Measurements from ENCODE around the gene SLC1A3.
"Not testable (repeated sequence)": the region's sequence is repeated elsewhere in the genome, so short reads cannot be mapped to it uniquely, and the experiment has no call there.

Gene SLC1A3

GRCh38 chr5:36584009-36584875 lies 22.2 kb upstream of the SLC1A3 start:
- DNase-seq (ENCODE audit: low read depth), result no peak
- TF ChIP-seq MYC (IDR thresholded peaks at IDR 0.05; ENCODE audit: low read depth, low read length) (no peak), CTCF (IDR thresholded peaks at IDR 0.05; ENCODE audit: low read depth, low read length) (no peak), POLR2A (IDR thresholded peaks at IDR 0.05; ENCODE audit: extremely low read depth, insufficient read length) (no peak)
- TF ChIP-seq, protein P1, sequence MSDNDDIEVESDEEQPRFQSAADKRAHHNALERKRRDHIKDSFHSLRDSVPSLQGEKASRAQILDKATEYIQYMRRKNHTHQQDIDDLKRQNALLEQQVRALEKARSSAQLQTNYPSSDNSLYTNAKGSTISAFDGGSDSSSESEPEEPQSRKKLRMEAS (IDR thresholded peaks at IDR 0.05; ENCODE audit: low read depth, low read length), result no peak

GRCh38 chr5:36585701-36586100 lies 20.7 kb upstream of the SLC1A3 start:
- TF ChIP-seq, protein P1 (IDR thresholded peaks at IDR 0.05; ENCODE audit: low read depth, low read length), result no peak
- TF ChIP-seq CTCF (IDR thresholded peaks at IDR 0.05; ENCODE audit: low read depth, low read length) (no peak), MYC (IDR thresholded peaks at IDR 0.05; ENCODE audit: low read depth, low read length) (no peak), POLR2A (IDR thresholded peaks at IDR 0.05; ENCODE audit: extremely low read depth, insufficient read length) (no peak)
- H3K4me3 ChIP-seq (ENCODE audit: low read depth, low read length), result no peak overlapping the region
- DNase-seq (ENCODE audit: low read depth), result peak; percentile 59

More at GRCh38 chr5:36584009-36584875, 22.2 kb upstream of the SLC1A3 start:
- no peak overlapping the region for H3K4me3 ChIP-seq (ENCODE audit: low read depth, low read length)

GRCh38 chr5:36587354-36587753 lies 19.1 kb upstream of the SLC1A3 start:
- TF ChIP-seq CTCF (IDR thresholded peaks at IDR 0.05; ENCODE audit: low read depth, low read length), result no peak
- TF ChIP-seq POLR2A (IDR thresholded peaks at IDR 0.05; ENCODE audit: extremely low read depth, insufficient read length), result no peak
- TF ChIP-seq MYC (IDR thresholded peaks at IDR 0.05; ENCODE audit: low read depth, low read length), result no peak
- TF ChIP-seq, protein P1 (IDR thresholded peaks at IDR 0.05; ENCODE audit: low read depth, low read length), result no peak
- no peak overlapping the region for H3K4me3 ChIP-seq (ENCODE audit: low read depth, low read length)
- no peak for DNase-seq (ENCODE audit: low read depth)

DNA sequence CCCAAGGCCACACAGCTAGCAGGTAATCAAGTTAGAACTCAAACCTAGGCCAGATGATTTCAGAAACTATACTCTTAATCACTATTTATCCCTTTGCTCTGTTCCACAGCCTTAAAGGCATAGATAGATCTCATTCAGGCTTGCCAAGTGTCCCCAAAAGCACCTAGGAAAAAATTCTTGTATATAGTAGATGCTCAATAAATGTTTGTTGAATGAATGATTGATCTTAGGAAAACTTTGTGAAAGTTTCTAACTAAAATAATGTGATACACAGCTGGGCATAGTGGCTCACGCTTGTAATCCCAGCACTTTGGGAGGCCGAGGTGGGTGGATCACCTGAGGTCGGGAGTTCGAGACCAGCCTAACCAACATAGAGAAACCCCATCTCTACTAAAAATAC lies 16.7 kb upstream of the SLC1A3 start:
- DNase-seq (ENCODE audit: low read depth); H3K4me3 ChIP-seq (ENCODE audit: low read depth, low read length): not testable (repeated sequence)

- no peak for TF ChIP-seq MYC (IDR thresholded peaks at IDR 0.05; ENCODE audit: low read depth, low read length)
- TF ChIP-seq CTCF (IDR thresholded peaks at IDR 0.05; ENCODE audit: low read depth, low read length), result no peak
- no peak for TF ChIP-seq POLR2A (IDR thresholded peaks at IDR 0.05; ENCODE audit: extremely low read depth, insufficient read length)
- TF ChIP-seq, protein P1 (IDR thresholded peaks at IDR 0.05; ENCODE audit: low read depth, low read length), result no peak
- no peak overlapping the region for H3K4me3 ChIP-seq (ENCODE audit: low read depth, low read length)
- no peak for DNase-seq (ENCODE audit: low read depth)
Measured at GRCh38 chr5:36590513-36591286, 15.7 kb upstream of the SLC1A3 start.

GRCh38 chr5:36593867-36594266 lies 12.5 kb upstream of the SLC1A3 start:
- peak; percentile 65 for DNase-seq (ENCODE audit: low read depth)
- TF ChIP-seq MYC (IDR thresholded peaks at IDR 0.05; ENCODE audit: low read depth, low read length) (no peak), POLR2A (IDR thresholded peaks at IDR 0.05; ENCODE audit: extremely low read depth, insufficient read length) (no peak), CTCF (IDR thresholded peaks at IDR 0.05; ENCODE audit: low read depth, low read length) (no peak)
- TF ChIP-seq, protein P1 (IDR thresholded peaks at IDR 0.05; ENCODE audit: low read depth, low read length), result no peak
- no peak overlapping the region for H3K4me3 ChIP-seq (ENCODE audit: low read depth, low read length)

All from NB4 (cell line).